Fibroblast of skin of left quadriceps (primary cell): ENCODE data around the gene LIMS2.

Experiments used
- DNase-seq, 2 experiments: peaks; one replicate each; pipeline ENCODE4 v3.0.0-alpha.2; 2013; ENCODE audit warnings: low read depth in 2 of 2

Gene LIMS2

DNA sequence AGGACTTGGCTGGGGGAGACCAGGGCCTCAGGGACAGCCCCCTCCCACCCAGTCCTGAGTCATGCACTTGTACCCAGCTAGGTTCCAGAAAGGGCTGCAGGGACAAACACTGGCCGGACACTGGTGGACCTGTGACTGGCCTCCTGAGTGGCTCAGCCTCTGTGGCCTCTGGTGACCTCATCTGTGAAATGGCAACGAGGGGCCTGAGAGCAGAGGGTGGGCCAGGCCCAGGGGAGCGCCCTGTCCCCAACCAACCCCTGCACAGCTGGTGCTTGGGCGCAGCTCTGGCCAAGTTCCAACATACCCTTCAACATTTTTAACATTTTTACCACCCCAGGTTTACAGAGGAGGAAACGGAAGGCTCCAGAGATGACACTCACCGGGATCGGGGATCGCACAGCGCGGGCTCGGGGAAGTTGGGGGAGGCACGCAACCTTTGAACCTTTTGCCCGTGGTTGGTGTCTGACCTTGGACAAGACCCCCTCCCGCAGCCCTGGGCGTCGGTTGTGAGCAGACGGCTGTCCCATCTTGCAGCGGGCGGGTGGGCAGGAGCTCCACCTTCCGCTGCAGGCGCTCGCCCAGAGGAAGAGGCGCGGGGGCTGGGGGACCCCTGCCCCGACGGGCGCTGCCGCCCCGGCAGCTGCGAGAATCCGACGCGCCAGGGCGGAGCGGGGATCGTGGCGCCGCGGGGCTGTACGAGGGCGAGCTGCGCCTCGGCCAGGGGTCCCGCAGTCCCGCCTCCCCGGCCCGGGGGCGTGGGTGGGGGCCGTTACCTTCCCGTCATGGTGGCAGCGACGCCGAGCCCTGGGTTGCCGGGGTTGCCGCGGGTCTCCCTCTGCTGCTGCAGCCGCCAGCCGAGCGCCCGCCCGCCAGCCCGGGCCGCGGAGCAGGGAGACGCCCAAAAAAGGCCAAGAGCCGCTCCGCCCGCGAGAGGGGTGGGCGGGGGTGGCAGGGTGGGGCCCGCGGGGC, 805 bp downstream of the LIMS2 start:
- DNase-seq, result no peak

DNA sequence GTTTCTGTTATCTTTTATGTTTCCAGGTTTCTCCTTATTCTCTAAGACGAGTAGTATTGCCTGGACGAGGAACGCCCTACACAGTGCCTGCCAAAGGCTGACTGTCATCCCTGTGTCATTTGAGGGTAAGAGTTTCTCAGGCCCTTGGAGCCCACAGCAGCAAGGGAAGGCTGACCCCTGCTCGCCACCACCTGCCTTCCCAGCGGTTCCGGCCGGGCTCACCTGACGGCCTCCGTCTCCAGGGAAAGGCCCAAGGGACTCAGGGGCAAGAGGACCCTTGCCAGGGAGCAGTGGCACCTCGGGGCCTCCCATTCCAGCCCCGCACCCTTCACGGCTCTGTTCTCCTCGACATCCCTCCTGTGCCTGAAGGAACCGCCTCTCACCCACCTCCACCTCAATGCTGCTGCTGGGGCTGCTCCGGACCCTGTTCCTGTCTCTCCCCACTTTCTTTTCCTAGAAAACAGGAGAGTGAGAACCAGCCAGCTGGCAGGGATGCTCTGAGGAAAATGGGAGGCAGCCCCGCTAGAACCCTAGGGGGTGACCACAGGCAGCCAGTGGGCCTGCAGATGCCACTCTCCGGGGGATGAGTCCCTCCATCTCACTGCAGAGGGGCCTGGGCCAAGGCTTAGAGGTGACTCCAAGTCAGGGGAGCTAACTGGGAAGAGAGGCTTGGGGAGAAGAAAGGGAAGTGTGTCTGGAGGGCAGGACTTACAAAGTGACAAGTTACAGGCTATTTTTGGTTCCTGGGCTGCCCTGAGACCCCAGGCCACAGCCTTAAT, 1.9 kb downstream of the LIMS2 start:
- DNase-seq, result no peak

DNA sequence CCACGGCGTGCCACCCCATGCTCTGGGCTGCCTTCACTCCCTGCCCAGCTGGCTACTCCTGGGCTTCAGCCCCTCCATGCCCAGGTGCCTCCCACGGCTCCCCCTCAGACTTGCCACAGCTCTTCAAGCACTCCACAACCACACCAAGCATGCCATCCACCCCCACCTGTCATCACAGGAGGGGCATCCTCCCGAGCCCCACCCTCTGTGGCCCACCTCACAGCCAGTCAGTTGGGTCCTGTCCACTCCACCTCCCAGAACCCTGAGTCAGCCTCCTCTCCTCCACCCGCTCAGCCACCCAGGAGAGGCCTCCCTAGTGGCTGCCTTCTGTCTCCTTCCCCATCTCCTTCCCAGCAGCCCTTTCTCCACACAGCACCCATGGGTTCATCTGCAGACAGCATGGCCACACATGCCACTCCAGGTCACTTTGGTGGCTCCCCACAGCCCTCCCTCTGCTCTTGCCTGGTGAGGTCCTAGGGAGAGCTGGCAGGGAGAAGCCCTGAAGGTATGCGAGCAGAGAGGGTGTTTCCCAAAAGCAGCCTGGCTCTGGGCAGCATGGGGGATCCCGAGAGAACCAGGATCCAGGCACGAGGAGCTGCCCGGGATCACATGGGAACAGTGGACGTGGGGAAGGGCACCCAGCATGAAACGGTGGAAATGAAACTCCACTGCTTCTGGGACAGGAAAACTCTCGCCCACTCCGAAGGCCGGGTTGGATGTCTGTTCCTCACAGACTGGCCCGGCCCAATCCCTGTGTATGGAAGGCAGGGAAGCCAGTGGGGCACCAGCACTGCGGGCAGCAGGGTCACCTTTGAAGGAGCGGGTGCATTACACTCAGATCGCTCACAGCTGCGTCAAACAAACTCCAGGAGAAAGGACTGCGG, 2.7 kb downstream of the LIMS2 start:
- no peak for DNase-seq

DNA sequence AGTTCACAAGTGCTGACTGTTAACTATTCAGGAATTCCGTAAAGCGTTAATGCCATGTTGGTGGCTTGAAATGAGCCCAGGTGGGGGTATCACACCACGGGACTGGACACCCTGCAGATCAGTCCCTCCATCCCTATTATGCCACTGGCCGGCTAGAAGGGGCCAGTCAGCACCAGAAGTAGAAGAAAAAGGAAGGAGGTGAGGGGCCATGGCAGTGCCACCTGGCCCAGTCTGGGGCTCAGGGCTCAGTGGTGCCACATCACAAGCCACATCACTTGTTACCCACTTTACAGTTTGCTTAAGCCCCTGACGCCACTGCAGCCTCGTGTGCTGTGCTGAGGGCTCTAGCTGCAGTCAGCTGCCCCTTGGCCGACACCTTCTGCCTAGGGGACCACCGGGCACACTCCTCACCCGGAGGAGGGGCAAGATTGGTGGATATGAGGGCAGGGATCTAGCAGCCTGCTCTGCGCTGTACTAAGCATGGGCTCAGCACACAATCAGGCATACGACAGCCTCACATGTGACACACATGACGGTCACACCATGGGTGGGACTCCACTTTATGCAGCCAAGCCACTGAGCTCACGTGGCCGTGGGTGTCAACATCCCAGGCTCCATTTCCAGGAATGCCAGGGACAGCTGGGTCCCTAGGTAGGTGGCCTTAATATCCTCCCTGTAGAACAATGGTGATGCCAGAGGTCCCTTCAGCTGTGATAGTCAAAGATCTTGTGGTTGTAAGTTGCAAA, 3.6 kb downstream of the LIMS2 start:
- DNase-seq, result no peak

DNA sequence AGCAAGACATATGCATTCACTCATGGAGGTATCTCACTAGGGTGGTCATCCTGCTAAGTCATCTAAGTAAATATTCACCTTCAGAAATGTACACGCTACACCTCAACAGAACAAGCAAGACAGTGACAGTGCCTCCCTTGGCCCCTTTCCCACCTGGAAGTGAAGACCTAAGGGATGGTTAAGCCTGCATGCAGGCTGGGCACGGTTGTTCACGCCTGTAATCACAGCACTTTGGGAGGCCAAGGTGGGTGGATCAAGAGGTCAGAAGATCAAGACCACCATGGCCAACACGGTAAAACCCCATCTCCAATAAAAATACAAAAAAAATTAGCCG, 4.4 kb downstream of the LIMS2 start:
- no peak for DNase-seq

GRCh38 chr2:127670055-127670956, 5.0 kb downstream of the LIMS2 start:
- no peak for DNase-seq

GRCh38 chr2:127669056-127669455, 6.3 kb downstream of the LIMS2 start:
- no peak for DNase-seq

DNA sequence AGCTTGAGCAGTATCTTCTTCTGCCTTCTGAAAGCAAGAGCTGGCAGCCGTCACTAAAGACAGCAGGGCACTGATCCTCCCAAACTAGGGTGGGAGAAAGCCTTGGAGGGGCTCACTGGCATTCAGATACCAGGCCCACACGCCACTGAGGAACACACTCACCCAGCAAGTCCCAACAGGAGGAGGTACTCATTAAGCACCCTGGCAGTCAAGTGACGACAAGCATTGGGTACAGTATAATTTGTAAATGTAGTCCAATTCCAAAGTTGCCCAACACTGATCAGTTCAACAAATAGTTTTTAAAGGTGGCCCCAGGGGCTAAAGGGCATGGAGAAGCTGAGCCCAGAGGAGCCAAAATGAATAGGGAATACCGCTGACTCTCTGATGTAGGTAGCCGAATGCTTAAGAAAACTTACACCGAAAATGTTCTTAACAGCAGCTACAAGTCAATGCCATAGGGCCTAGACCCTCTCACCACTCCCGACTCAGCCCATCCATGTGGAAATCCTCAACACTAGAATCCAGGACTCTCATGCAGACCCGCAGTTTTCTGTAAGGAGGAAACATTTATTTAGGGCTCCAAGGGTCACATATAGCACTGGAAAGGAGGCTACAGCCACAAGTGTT, 9.9 kb downstream of the LIMS2 start:
- DNase-seq, result no peak

- DNase-seq, result no peak
Measured at GRCh38 chr2:127664895-127665225, 10.5 kb downstream of the LIMS2 start.

DNA sequence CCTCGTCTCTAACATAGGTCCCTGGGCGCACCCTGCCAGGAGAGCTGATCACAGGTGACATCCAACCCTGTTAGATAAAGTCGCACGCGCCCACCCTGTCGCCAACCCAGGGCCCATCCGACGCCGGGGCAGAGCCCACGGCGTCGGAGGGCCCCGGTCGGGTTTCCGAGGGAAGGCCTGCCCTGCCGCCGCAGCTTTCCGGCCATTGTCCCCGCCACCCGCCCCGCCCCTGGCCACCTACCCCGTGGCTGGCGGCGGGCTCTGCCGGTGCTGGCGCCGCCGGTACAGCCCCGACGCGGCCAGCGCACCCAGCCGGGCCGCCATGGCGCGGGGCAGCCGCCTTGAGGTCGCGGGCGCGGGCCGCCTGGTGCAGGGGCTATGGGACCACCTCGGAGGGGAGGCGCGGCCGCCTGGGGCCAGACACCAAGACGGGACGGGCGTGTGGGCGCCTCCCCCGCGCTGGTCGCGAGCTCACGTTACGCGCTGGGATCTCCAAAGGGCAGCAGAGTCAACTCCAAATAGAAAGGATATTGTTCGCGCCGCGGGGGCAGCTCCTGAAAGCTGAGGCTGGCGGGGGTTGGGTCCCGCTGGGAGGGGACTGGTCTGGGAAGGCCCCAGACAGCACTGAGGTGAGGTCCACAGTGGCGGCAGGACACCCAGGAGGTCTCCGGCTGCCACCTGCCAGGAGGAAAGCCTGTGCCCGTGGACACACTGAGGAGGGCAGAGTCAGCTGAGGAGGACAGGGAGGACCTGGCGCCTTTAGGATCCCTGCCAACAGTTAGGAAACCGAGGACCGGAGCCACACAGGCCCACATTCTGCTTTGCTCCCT, 11.1 kb downstream of the LIMS2 start:
- DNase-seq, result no peak

DNA sequence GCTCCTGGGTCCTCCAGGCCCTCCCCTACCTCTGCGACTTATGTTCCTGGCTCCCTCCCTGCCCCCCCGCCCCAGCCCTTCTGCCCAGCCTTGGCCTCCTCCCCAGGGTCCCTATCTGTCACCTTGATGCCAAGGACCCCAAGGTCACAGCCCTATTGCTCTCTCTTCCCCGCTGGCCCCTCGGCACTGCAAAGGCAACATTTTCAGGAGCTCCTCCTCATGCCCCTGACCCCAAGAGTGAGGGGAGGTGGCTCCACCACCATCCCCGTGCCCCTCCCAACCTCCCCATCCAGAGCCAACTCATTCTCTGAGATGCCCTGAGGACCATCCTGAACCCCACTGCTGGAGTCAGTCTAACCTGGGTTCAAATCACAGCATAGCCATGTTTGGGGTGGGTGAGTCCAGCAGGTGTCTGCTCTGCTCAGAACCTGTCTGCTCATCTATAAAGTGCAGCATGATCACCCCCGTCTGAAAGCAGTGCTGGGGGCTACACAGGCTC, 11.7 kb downstream of the LIMS2 start:
- no peak for DNase-seq

GRCh38 chr2:127662937-127663565, 12.3 kb downstream of the LIMS2 start:
- no peak for DNase-seq

DNA sequence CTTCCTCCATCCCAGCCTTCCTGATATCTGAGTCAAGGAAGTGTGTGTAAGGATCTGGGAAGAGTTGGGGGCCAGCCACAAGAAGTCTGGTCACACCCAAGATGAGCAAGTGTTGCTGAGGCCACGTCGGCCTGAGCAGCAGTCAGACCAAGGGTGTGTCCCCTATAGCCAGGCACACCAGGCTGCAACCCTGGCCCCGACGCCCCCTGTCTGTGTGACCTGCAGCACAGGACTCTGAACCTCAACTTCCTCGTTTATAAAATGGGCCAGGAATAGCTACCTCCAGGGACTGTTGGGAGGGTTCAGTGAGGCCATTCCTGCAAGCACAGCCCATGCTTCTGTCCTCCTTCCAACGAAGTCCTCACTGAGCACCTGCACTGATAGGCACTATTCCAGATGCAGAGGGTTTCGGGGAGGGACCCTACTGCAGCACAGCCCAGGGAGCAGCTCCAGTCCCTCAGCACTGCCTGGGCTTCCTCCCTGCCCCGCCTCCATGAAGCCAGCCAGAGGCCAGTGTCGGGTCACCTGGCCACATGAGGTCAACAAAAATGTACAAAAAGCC, 13.3 kb downstream of the LIMS2 start:
- no peak for DNase-seq

GRCh38 chr2:127661072-127661649, 14.2 kb downstream of the LIMS2 start:
- no peak for DNase-seq

DNA sequence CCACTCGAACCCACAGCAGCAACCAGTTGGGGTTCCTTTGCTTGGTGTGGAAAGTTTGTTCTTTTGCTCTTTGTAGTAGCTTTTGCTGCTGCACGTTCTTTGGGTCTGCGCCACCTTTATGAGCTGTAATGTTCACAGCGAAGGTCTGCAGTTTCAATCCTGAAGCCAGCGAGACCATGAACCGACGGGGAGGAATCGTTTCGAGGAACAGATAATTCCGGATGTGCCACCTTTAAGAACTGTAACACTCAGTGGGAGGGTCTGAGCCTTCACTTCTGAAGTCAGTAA, 15.1 kb downstream of the LIMS2 start:
- no peak for DNase-seq

- DNase-seq, result no peak
Measured at GRCh38 chr2:127659408-127660290, 15.7 kb downstream of the LIMS2 start.
